ENCODE results near the gene RRP9.

RRP9 gene

DNA sequence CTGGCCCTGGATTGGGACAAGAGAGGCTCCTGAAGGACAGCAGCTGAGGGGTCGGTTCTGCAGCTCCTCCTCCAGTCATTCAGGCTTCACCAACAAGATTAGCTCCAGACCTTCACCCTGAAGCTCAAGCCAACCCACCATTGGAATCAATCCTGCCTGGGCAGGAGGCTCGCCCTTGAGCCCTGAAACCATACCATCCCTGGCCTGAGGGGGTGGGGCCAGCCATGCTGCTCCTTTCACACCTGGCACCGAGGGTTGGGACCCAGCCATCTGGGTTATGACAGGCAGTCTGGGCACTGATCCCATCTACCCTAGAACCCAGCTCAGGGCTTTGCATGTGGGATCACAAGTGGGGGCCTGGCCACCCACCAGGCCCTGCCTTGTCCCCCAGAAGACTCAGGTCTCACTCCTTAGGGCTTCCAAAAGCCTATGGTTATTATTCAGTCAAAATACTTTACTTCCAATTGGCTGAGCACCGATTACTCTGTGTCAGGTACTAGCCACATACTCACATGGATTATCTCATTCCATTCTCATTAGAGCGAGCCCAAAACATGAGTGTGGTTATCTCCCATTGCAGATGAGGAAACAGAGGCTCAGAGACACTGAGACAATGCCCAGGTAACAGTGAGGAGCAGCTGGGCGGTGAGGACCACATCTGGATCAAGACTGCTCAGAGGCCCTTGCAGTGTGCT lies 29.0 kb upstream of the RRP9 start:
- DNase-seq: no peak

DNA sequence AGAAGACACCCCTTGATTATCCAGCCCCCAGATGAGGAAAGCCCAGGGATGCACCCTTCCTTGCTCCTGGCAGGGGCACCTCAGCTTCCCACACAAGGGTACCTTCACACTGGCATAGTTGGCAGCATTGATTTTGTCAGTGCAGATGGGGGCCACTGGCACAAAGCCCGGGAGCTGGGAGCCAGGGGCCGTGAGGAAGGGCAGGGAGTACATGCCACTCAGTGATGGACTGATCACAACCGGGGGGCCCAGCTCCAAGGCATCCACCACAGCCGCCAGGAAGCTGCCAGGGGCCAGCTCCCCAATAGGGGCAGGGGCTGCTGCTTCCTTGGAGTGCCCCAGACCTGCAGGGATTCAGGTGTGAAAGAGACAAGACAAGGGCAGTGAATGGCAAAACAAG lies 28.1 kb upstream of the RRP9 start:
- no peak for DNase-seq

GRCh38 chr3:51968883-51969678 lies 27.4 kb upstream of the RRP9 start:
- no peak for DNase-seq

- no peak for DNase-seq
Measured at GRCh38 chr3:51968170-51968775, 26.6 kb upstream of the RRP9 start.

DNA sequence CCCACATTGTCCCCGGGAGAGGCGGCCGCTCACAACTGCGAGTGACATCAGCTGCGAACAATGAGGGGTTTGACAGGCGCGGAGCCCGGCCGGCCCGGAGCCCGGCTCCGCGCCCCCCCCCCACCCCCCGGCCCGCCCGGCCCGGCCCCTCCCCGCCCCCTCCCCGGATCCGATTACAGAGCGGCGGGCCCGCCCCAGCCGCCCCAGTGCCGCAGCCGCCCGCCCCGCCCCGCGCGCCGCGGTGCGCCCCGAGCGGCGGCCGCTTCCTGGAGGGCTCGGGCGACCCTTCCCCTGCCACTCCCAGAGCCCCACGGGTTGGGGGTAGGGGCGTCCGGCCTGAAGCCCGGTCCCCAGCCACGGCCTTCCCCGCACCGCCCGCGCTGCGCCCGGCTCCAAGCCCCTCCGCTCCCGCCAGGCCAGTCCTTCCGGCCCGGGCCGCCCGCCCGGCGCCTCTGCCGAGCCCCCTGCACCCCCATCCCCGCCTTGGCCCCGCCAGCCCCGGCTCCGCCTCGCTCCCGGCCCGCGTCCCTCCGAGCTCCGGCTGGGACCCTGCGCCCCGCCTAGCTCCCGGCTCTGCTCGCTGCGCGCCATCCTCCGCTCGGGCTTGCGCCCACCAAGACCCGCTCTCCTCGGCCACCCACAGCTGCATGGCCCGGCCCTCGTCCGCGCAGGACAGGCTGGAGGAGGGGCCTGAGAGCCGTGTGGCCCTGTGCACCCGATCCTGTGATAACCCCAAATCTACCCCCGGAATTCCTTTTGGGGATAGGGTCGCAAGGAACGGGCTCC lies 25.9 kb upstream of the RRP9 start, which contains the start of gene PCBP4:
Gene PCBP4 (minus strand): TSS at position 71 of the 786 bp plus-strand sequence. CDS start 6,214 bp downstream, outside the sequence.
- no peak for DNase-seq

GRCh38 chr3:51966922-51967383 lies 25.2 kb upstream of the RRP9 start:
- DNase-seq: no peak

GRCh38 chr3:51966486-51966885 lies 24.8 kb upstream of the RRP9 start:
- no peak for DNase-seq

GRCh38 chr3:51966016-51966415 lies 24.3 kb upstream of the RRP9 start:
- DNase-seq: no peak

GRCh38 chr3:51964521-51964920 lies 22.8 kb upstream of the RRP9 start:
- no peak for DNase-seq

- peak; percentile 61 for DNase-seq
Measured at GRCh38 chr3:51963951-51964451, 22.3 kb upstream of the RRP9 start.

GRCh38 chr3:51962854-51963530 lies 21.3 kb upstream of the RRP9 start:
- no peak for DNase-seq

- DNase-seq: no peak
Measured at GRCh38 chr3:51961602-51962569, 20.2 kb upstream of the RRP9 start.

GRCh38 chr3:51961011-51961410 lies 19.3 kb upstream of the RRP9 start:
- no peak for DNase-seq

DNA sequence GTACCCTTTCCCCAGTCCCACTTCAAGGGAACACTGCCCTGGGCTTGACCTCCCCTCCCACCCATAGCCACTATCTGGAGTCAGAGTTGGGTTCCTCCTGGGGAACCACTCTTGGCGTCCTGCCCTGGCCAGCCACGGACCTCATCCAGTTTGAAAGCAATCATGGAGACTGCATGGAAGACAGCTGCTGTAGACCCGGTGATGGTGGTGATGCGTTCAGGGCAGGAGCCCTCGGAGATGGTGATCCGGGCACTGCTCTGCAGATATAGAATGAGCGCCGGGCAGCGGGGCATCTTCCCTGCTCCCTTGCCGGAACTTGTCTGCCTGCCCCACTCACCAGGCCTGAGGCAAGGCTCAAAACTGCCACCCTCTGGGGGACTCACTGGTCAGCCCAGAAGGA lies 18.7 kb upstream of the RRP9 start:
- no peak for DNase-seq

DNA sequence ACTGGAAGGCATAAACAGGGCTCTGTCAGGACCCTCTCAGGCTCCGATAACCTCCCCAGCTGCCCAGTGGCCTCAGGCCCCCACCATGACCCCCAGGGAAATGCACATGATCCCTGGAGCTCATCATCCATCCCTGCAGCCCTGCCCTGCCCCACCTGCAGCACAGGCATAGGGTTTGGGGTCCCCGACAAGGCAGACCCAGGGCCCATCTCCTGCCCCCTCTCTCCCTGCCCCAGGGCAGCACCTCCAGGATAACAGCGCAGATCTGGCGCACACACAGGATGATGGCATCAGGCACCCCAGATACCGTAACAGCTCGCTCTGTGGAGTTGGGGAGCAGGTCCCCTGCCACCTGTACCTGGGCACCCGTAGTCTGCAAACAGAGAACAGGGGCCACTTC lies 17.9 kb upstream of the RRP9 start:
- no peak for DNase-seq

DNA sequence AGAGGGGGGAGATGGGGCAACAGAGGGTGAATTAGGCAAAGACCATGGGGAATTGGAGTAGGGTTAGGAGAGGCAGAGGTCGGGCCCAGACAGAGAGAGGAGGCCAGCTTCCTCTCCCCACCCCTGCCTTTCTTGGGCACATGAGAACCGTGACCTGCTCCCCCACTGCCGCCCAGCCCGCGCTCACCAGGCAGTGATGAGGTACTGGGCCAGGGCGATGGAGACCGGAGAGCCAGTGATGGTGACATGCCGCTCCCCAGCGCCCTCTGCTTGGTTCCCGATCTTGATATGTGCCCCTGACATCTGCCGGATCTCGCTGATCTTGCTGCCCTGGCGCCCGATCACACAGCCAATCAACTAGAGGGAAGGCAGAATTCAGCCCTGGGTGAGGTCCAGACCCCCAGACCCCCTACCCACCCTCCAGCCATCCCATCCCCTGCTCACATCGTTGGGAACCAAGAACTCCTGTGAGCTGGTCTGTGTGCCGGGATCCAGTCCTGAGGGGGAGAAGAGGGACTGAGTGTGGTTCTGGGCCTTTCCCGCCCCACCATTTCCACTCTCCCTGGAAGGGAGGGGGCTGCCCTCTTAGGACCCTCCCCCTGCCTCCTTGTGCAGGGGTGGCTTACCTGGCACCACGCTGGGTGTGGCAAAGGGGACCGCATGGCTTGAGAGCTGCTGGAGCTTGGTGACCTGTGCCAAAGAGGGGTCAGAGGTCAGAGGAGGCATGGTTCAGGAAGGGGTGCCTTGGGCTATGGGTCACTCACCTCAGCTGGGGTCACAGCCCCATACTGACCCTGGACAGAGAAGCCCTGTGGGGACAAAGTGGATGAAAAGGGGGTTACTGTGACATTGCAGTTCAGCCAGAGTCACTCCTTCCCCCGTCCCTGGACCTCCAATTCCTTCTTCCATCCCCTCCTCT lies 17.2 kb upstream of the RRP9 start:
- DNase-seq: no peak

DNA sequence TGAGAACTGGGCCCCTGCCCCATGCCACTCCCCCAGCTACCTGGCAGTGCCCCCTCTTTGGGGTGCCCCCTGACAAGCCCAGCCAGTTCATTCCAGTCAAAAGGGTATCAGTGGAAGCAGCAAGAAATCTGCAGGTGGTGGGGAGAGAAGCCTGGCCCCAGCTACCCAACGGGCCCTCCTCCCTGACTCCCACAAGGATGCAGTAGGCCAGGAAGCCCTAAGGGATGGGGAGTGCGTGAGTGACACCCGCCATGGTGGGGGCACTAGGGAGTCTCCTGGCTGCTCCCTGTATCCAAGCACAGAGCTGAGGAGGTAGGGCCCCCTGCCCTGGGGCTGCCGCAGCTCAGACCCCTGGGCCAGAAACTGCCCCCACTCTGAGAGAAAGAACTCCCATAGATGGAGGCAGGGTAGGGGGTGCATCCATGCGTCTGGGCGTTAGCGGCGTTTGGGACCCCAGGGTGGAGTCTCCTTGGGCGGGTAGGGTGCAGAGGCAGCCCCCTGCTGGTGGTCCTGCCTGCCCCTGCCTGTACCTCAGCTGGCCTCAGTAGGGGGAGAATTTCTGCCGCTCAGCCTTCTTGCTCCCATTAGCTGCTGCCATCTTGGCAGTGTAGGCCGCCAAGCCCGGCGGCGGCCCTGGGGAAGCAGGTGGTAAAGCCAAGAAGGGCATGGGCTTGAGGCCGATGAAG lies 16.0 kb upstream of the RRP9 start:
- DNase-seq: no peak

- peak; percentile 19 for DNase-seq
Measured at GRCh38 chr3:51955893-51956770, 14.4 kb upstream of the RRP9 start.
